Gastrocnemius medialis (tissue), 4 donors: ENCODE measurements around the gene METAP1D. TPM values are rescaled to one million over a fixed set of nuclear protein-coding genes. Genes with fewer than 3 reads are reported as not detected.
A peak's percentile ranks its signal among the peaks of the same experiment; 100 is the strongest.

Source experiments
- ATAC-seq, 2 donors: fragments of 150-250 bp; one replicate each; pipeline ENCODE4 v1.9.1; 2016
- DNase-seq, 2 donors: peaks; one replicate each; pipeline ENCODE4 v3.0.0-alpha.2; 2019
- H3K27ac ChIP-seq, 4 donors: fragments of 200-600 bp; sonication (generic); 1 replicate in 1 of 4; 2 replicates in 3 of 4; pipeline ENCODE4 v1.5.1; 2016 to 2018; ENCODE audit warnings: mild to moderate bottlenecking in 2 of 4, moderate library complexity in 1 of 4
- H3K27me3 ChIP-seq, 3 donors: fragments of 200-600 bp; sonication (generic) in 2 of 3; 1 replicate in 1 of 3; 2 replicates in 2 of 3; pipeline versions ENCODE4 v1.5.1 to v1.6.0; 2016 to 2019; ENCODE audit warnings: mild to moderate bottlenecking in 1 of 3, moderate library complexity in 1 of 3
- H3K36me3 ChIP-seq, 2 donors: fragments of 200-600 bp; sonication (generic) in 1 of 2; one replicate each; pipeline ENCODE4 v1.5.1; 2017 to 2018
- H3K4me1 ChIP-seq, 2 donors: fragments of 200-600 bp; sonication (generic) in 1 of 2; one replicate each; pipeline ENCODE4 v1.5.1; 2016 to 2017; ENCODE audit warnings: mild to moderate bottlenecking in 2 of 2
- H3K4me3 ChIP-seq, 4 donors: fragments of 200-600 bp; sonication (generic) in 3 of 4; 1 replicate in 1 of 4; 2 replicates in 3 of 4; pipeline ENCODE4 v1.5.1; 2016 to 2019; ENCODE audit warnings: mild to moderate bottlenecking in 2 of 4
- H3K9me3 ChIP-seq, 3 donors: fragments of 200-600 bp; sonication (generic) in 2 of 3; 1 replicate in 1 of 3; 2 replicates in 2 of 3; pipeline ENCODE4 v1.5.1; 2016 to 2019
- POLR2A ChIP-seq, 2 donors: fragments of 450-650 bp; IDR thresholded peaks; one replicate each; pipeline ENCODE4 v1.6.1; 2017; ENCODE audit warnings: antibody characterized with exemption in 2 of 2, mild to moderate bottlenecking in 2 of 2, moderate library complexity in 2 of 2
- in situ Hi-C, 4 donors: fragments of 200-750 bp; cut with MboI; loops; one replicate each; pipeline versions ENCODE4 v1.15.0 to v1.8.0; 2017; ENCODE audit warnings: low sequenced_read_pairs in 4 of 4
- intact Hi-C: fragments of 100-400 bp; cut with DNase I; formaldehyde crosslinking; loops from one replicate; pipeline ENCODE4 v1.15.1; 2023; ENCODE audit warnings: low total_unique reads
- total RNA-seq, 4 donors: library from RNA; depleted of rRNA; stranded (reverse); fragments of >200 nt; gene quantifications; one replicate each; pipeline versions ENCODE4 v1.1.0 to v1.2.3, GENCODE V29; 2016
- TF ChIP-seq, protein P1 (sequence below), 5 experiments: fragments of 450-650 bp in 3 of 5; fragments of 200-600 bp in 2 of 5; sonication (generic) in 2 of 5; IDR thresholded peaks in 4 of 5; conservative IDR thresholded peaks in 1 of 5; 1 replicate in 4 of 5; 2 replicates in 1 of 5; pipeline ENCODE4 v1.5.1; 2016 to 2019; ENCODE audit warnings: antibody characterized with exemption in 5 of 5, mild to moderate bottlenecking in 3 of 5, moderate library complexity in 3 of 5

The METAP1D gene
- total RNA-seq, 4 donors from 2014 or later, result 4.3 to 14.3 (median 9.7) TPM

DNA sequence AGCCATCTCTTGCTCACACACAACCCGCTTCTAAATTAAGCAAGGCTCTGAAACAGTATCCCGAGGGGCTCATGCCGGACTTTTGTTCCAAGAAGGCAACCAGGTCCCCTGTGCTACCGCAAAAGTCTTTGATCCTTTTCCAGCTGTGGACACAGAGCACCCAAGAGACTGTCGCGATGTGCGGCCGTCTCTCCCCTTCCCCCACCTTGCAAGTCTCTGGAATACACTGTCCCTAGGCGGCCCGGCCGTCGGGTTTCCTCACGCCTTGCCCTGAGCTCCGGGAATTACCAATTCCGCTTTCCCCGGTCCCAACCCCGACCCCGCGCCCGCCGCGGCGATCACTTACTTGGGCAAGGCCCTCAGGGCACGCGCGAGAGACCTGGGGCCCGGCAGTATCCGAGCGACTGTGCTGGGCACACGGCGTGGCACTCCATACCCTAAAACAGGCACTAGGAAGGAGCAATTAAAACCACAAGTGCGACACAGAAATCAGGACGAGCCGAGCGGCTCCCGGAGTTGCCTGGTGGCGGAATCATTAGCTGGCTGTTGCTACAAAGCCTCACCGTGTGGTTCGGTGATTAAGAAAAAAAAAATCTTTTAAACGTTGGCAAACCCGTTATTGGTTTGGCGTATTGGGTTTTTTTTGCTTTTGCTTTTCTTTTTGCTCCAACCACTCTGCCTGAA lies 83.3 kb downstream of the METAP1D start:
- ATAC-seq (no peak), DNase-seq (no peak)
- no peaks in the 10 kb centered on the region for H3K9me3 ChIP-seq
- H3K4me1 ChIP-seq, result peaks cover 40 to 43% of the 10 kb centered on the region in 2 donors
- intact Hi-C loops (no loop called here), in situ Hi-C loops (loop anchor here in 1 of 4 donors (25.0 kb wide), 1 partner anchor 271 kb away; no protein-coding TSS in a partner anchor)
- peaks cover 78 to 84% (median 81%) of the 10 kb centered on the region in 3 donors for H3K27me3 ChIP-seq
- no peak overlapping the region for H3K27ac ChIP-seq
- H3K4me3 ChIP-seq, result peak overlapping the region in 1 of 4 donors; percentile 36
- no peaks in the 10 kb centered on the region for H3K36me3 ChIP-seq
- TF ChIP-seq, protein P1, sequence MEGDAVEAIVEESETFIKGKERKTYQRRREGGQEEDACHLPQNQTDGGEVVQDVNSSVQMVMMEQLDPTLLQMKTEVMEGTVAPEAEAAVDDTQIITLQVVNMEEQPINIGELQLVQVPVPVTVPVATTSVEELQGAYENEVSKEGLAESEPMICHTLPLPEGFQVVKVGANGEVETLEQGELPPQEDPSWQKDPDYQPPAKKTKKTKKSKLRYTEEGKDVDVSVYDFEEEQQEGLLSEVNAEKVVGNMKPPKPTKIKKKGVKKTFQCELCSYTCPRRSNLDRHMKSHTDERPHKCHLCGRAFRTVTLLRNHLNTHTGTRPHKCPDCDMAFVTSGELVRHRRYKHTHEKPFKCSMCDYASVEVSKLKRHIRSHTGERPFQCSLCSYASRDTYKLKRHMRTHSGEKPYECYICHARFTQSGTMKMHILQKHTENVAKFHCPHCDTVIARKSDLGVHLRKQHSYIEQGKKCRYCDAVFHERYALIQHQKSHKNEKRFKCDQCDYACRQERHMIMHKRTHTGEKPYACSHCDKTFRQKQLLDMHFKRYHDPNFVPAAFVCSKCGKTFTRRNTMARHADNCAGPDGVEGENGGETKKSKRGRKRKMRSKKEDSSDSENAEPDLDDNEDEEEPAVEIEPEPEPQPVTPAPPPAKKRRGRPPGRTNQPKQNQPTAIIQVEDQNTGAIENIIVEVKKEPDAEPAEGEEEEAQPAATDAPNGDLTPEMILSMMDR (IDR thresholded peaks at IDR 0.05 in 4 of 5, conservative IDR thresholded peaks at IDR 0.05 in 1 of 5), result no peak
- no peak for TF ChIP-seq POLR2A (IDR thresholded peaks at IDR 0.05)

DNA sequence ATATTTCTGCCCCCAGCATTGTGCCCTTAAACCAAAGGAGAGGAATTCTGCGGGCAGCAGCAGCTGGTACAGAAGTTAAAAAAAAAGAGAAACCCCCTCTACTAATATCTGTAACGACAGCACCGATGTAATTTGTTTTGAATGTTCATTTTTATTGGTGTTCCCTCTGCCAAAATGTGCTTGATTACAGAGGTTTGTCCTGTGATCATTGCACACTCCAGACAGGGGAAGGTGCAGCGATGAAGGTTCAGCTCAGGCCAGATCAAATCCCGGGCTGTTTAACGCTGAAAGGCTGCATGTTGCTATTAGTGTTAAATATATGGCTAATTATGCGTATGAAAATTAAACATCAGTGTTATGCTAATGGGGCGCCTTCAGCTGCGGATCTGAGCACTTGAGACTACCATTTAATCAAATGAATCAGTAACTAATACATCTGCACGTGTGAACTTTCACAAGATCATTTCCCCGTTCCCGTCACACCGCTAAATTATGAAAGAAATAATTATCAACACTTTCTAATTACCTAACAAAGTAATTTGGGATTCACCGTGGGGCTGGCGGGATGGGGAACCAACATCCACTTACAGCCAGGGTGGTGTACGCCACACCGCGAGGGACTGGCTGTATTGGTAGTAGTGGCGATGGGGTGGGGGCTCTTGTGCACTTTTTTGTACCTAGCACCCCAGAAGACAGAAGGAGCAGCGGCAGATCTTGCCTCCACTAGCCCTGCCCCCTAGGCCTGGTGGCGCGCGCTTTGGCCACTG lies 84.1 kb downstream of the METAP1D start:
- H3K4me3 ChIP-seq, result peak overlapping the region in 2 of 4 donors; percentile 52 to 54

DNA sequence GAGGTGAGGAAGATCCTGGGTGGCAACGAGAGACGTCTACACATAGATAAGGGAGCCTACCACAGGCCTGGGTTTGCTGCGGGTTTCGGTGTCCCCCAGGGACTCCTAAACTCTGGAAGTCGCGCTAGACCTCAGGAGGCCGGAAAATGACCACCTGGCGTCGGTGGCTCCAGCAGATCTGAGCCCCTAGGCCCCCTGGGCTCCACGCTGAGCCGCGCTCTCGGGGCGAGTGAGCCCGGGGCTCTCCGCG lies 84.6 kb downstream of the METAP1D start:
- Histone ChIP-seq H3K36me3 (no peaks in the 10 kb centered on the region), H3K4me3 (peak overlapping the region; percentile 46 to 54 (median 53)), H3K27ac (no peak overlapping the region), H3K9me3 (no peaks in the 10 kb centered on the region), H3K4me1 (peaks cover 40 to 43% of the 10 kb centered on the region in 2 donors), H3K27me3 (peaks cover 90 to 95% (median 93%) of the 10 kb centered on the region in 3 donors)
- TF ChIP-seq, protein P1 (IDR thresholded peaks at IDR 0.05 in 4 of 5, conservative IDR thresholded peaks at IDR 0.05 in 1 of 5), result no peak
- TF ChIP-seq POLR2A (IDR thresholded peaks at IDR 0.05), result no peak
- DNase-seq, result no peak
- no peak for ATAC-seq
- intact Hi-C loops, result loop anchor here (2.0 kb wide), 1 partner anchor 18 kb away; the partner anchor contains the start of gene DLX2
- in situ Hi-C loops, result loop anchor here in 1 of 4 donors (25.0 kb wide), 1 partner anchor 272 kb away; no protein-coding TSS in a partner anchor

More for the DNA sequence above, 84.1 kb downstream of the METAP1D start:
- in situ Hi-C loops, result loop anchor here in 1 of 4 donors (25.0 kb wide), 1 partner anchor 272 kb away; no protein-coding TSS in a partner anchor
- ATAC-seq (no peak), DNase-seq (no peak)
- Histone ChIP-seq H3K9me3 (no peaks in the 10 kb centered on the region), H3K4me1 (peaks cover 40 to 43% of the 10 kb centered on the region in 2 donors), H3K27ac (no peak overlapping the region), H3K36me3 (no peaks in the 10 kb centered on the region), H3K27me3 (peaks cover 85 to 91% (median 88%) of the 10 kb centered on the region in 3 donors)
- TF ChIP-seq, protein P1 (IDR thresholded peaks at IDR 0.05 in 4 of 5, conservative IDR thresholded peaks at IDR 0.05 in 1 of 5), result no peak
- no peak for TF ChIP-seq POLR2A (IDR thresholded peaks at IDR 0.05)
- intact Hi-C loops, result loop anchor here (2.0 kb wide), 1 partner anchor 19 kb away; the partner anchor contains the start of gene DLX2

DNA sequence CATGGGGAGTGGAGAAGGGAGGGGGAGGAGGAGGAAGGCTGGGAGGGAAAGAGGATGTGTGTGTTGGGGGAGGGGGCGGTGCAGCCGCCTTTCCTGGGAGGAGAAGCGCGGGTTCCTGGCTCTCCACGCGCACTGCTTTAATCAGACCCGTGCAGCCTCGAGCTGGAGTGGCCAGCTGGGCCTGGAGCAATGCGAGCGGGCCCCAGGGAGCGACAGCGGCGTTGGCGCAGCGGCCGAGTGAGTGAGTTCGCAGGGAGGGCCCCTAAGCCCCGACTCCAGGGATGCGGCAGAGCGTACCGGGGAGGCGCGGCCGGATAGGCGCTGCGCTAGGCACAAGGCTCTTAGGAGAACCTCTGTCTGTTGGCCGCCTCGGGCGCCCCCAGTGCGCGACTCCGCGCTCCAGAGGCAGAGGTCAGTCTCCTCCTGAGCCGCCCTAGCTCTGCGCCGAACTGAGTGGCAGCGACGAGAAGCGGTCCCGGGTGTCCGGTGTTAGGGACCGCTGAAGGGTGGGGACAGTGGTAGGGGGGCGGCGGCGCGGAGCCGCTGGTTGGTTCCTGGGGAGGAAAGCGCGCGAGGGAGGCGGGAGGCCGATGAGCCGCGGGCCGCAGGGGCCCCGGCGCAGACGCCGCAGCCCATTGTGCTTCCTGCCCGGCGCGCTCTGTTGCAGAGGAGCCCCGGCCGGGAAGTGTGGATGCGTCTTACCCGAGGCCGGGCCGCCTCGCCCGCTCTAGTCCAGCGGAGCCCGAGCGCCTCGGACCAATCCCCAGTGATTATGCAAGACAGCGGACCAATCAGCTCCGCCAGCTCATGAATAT lies 85.1 kb downstream of the METAP1D start:
- intact Hi-C loops, result loop anchor here (2.0 kb wide), 1 partner anchor 18 kb away; the partner anchor contains the start of gene DLX2
- TF ChIP-seq, protein P1 (IDR thresholded peaks at IDR 0.05 in 4 of 5, conservative IDR thresholded peaks at IDR 0.05 in 1 of 5), result no peak
- peak; percentile 12 to 19 for TF ChIP-seq POLR2A (IDR thresholded peaks at IDR 0.05)
- Histone ChIP-seq H3K27me3 (peaks cover 96 to 99% (median 98%) of the 10 kb centered on the region in 3 donors), H3K27ac (no peak overlapping the region), H3K4me1 (peaks cover 40 to 43% of the 10 kb centered on the region in 2 donors), H3K36me3 (no peaks in the 10 kb centered on the region), H3K9me3 (no peaks in the 10 kb centered on the region), H3K4me3 (peak overlapping the region; percentile 46 to 54 (median 53))
- in situ Hi-C loops, result loop anchor here in 1 of 4 donors (25.0 kb wide), 1 partner anchor 273 kb away; no protein-coding TSS in a partner anchor
- ATAC-seq, result peak; percentile 79 to 88
- peak; percentile 50 to 68 for DNase-seq
